ENCODE measurements around the gene HEBP1. TPM values are rescaled to one million over a fixed set of nuclear protein-coding genes. Genes with fewer than 3 reads are reported as not detected.

Gene HEBP1
- total RNA-seq, 4 donors from 2014 or later, result 68.5 to 196 (median 184) TPM

GRCh38 chr12:12933742-12934141 is 66.3 kb downstream of the HEBP1 start:
- Histone ChIP-seq H3K4me1 (no peaks in the 10 kb centered on the region), H3K27me3 (no peaks in the 10 kb centered on the region), H3K9me3 (no peaks in the 10 kb centered on the region), H3K27ac (no peak overlapping the region), H3K36me3 (no peaks in the 10 kb centered on the region), H3K4me3 (no peak overlapping the region)
- DNase-seq, result no peak
- no peak for TF ChIP-seq POLR2A (IDR thresholded peaks at IDR 0.05)
- TF ChIP-seq CTCF (IDR thresholded peaks at IDR 0.05), result no peak

GRCh38 chr12:12930633-12931219 is 69.3 kb downstream of the HEBP1 start:
- Histone ChIP-seq H3K4me1 (peaks cover 0 to 9% (median 0%) of the 10 kb centered on the region in 4 donors), H3K9me3 (no peaks in the 10 kb centered on the region), H3K4me3 (no peak overlapping the region), H3K27me3 (no peaks in the 10 kb centered on the region), H3K36me3 (no peaks in the 10 kb centered on the region), H3K27ac (no peak overlapping the region)
- no peak for DNase-seq
- TF ChIP-seq CTCF (IDR thresholded peaks at IDR 0.05), result no peak
- no peak for TF ChIP-seq POLR2A (IDR thresholded peaks at IDR 0.05)

GRCh38 chr12:12929696-12930095 is 70.4 kb downstream of the HEBP1 start:
- Histone ChIP-seq H3K4me3 (no peak overlapping the region), H3K27me3 (no peaks in the 10 kb centered on the region), H3K4me1 (peaks cover 0 to 9% (median 0%) of the 10 kb centered on the region in 4 donors), H3K9me3 (no peaks in the 10 kb centered on the region), H3K36me3 (no peaks in the 10 kb centered on the region), H3K27ac (no peak overlapping the region)
- DNase-seq, result no peak
- TF ChIP-seq POLR2A (IDR thresholded peaks at IDR 0.05), result no peak
- no peak for TF ChIP-seq CTCF (IDR thresholded peaks at IDR 0.05)

DNA sequence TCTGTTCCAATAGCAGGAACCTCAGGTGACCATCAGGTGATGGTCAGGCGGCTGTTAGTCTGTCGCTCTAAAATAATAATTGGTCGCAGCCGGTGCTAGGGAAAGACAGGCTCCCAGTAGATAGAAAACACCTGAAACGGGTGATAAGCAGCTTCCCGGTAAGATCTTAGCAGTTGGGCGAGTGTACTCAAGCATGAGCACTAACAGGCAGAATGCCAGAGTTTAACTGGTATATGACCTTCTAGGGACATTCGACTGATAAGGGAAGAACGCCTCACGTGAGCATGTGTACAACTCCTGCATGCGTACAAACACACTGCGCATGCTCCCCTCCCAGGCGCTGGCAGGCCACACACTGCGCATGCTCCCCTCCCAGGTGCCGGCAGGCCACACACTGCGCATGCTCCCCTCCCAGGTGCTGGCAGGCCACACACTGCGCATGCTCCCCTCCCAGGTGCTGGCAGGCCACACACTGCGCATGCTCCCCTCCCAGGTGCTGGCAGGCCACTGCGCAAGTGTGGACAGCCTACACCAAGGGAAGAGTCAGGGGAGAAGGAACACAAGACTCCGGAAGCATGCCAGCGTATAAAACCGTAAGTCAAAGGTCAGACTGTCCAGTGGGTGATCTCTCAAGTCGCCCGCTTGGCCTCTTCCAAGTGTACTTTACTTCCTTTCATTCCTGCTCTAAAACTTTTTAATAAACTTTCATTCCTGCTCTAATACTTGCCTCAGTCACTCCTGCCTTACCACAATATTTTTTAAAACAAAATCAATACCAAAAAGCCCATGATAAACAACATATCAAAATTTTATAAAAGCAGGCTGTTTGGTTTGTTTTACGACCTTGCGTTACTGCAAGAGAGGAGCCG is 72.6 kb downstream of the HEBP1 start:
- peak; percentile 37 to 70 for TF ChIP-seq POLR2A (IDR thresholded peaks at IDR 0.05)
- no peak for TF ChIP-seq CTCF (IDR thresholded peaks at IDR 0.05)
- H3K27me3 ChIP-seq, result no peaks in the 10 kb centered on the region
- peak overlapping the region in 3 of 4 donors; percentile 50 to 82 (median 58) for H3K27ac ChIP-seq
- H3K9me3 ChIP-seq, result no peaks in the 10 kb centered on the region
- DNase-seq, result peak; percentile 25 to 92 (median 89)
- H3K4me3 ChIP-seq, result peak overlapping the region in 3 of 4 donors; percentile 30 to 36 (median 33)
- peaks cover 0 to 9% (median 0%) of the 10 kb centered on the region in 4 donors for H3K4me1 ChIP-seq
- H3K36me3 ChIP-seq, result no peaks in the 10 kb centered on the region

DNA sequence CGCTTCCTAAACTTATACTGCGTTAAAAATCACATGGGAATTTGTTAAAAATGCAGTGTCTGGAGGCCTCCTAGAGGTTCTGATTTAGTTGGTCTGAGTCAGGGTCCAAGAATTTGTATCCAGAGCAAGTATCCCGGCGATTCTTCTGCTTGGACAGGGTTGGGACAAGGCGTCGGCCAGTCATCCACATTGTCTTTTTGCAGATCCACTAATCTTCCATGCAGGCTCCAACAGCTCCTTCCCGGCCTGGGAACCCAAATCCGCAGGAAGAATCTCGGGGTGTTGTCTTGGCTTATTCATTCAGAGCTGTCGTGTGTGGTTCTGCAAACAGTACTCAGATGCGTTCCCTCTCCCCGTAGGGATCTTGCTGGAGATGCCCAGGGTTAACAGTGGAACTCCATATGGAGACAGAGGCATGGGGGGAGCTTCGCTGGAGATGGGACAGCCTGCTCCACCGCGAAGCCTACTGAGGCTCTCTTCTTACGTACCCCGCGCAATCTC is 73.4 kb downstream of the HEBP1 start:
- Histone ChIP-seq H3K4me1 (peaks cover 0 to 9% (median 0%) of the 10 kb centered on the region in 4 donors), H3K36me3 (no peaks in the 10 kb centered on the region), H3K27me3 (no peaks in the 10 kb centered on the region), H3K9me3 (no peaks in the 10 kb centered on the region), H3K4me3 (peak overlapping the region in 2 of 4 donors; percentile 14 to 18), H3K27ac (peak overlapping the region in 2 of 4 donors; percentile 58 to 82)
- no peak for DNase-seq
- TF ChIP-seq POLR2A (IDR thresholded peaks at IDR 0.05), result no peak
- TF ChIP-seq CTCF (IDR thresholded peaks at IDR 0.05), result no peak

Data from Peyer's patch (tissue), 4 donors.